ENCODE measurements around the gene PDE4D.
A peak's percentile ranks its signal among the peaks of the same experiment; 100 is the strongest.

Gene PDE4D

GRCh38 chr5:59182760-59183159 lies 710.8 kb downstream of the PDE4D start:
- no peak for DNase-seq (ENCODE audit: low read depth)
- no peak overlapping the region for H3K4me3 ChIP-seq (ENCODE audit: control insufficient read depth, low read depth, low read length)
- no peak for TF ChIP-seq CTCF (conservative IDR thresholded peaks at IDR 0.05; ENCODE audit: control insufficient read depth, insufficient read depth, low read depth, low read length)

- no peak for TF ChIP-seq CTCF (conservative IDR thresholded peaks at IDR 0.05; ENCODE audit: control insufficient read depth, insufficient read depth, low read depth, low read length)
- H3K4me3 ChIP-seq (ENCODE audit: control insufficient read depth, low read depth, low read length), result no peak overlapping the region
These were observed 713.0 kb downstream of the PDE4D start for GRCh38 chr5:59180515-59180914.

GRCh38 chr5:59179704-59180103 lies 713.8 kb downstream of the PDE4D start:
- TF ChIP-seq CTCF (conservative IDR thresholded peaks at IDR 0.05; ENCODE audit: control insufficient read depth, insufficient read depth, low read depth, low read length), result no peak
- no peak overlapping the region for H3K4me3 ChIP-seq (ENCODE audit: control insufficient read depth, low read depth, low read length)
- no peak for DNase-seq (ENCODE audit: low read depth)

More at GRCh38 chr5:59180515-59180914, 713.0 kb downstream of the PDE4D start:
- no peak for DNase-seq (ENCODE audit: low read depth)

- TF ChIP-seq CTCF (conservative IDR thresholded peaks at IDR 0.05; ENCODE audit: control insufficient read depth, insufficient read depth, low read depth, low read length), result no peak
- no peak for DNase-seq (ENCODE audit: low read depth)
- no peak overlapping the region for H3K4me3 ChIP-seq (ENCODE audit: control insufficient read depth, low read depth, low read length)
These were observed 715.0 kb downstream of the PDE4D start for GRCh38 chr5:59178482-59178881.

- no peak for TF ChIP-seq CTCF (conservative IDR thresholded peaks at IDR 0.05; ENCODE audit: control insufficient read depth, insufficient read depth, low read depth, low read length)
- H3K4me3 ChIP-seq (ENCODE audit: control insufficient read depth, low read depth, low read length), result no peak overlapping the region
- no peak for DNase-seq (ENCODE audit: low read depth)
These were observed 715.5 kb downstream of the PDE4D start for GRCh38 chr5:59178071-59178470.

- DNase-seq (ENCODE audit: low read depth), result no peak
- no peak overlapping the region for H3K4me3 ChIP-seq (ENCODE audit: control insufficient read depth, low read depth, low read length)
- no peak for TF ChIP-seq CTCF (conservative IDR thresholded peaks at IDR 0.05; ENCODE audit: control insufficient read depth, insufficient read depth, low read depth, low read length)
These were observed 715.9 kb downstream of the PDE4D start for GRCh38 chr5:59177644-59178043.

GRCh38 chr5:59174248-59174844 lies 719.2 kb downstream of the PDE4D start:
- H3K4me3 ChIP-seq (ENCODE audit: control insufficient read depth, low read depth, low read length), result no peak overlapping the region
- TF ChIP-seq CTCF (conservative IDR thresholded peaks at IDR 0.05; ENCODE audit: control insufficient read depth, insufficient read depth, low read depth, low read length), result peak; percentile 97
- DNase-seq (ENCODE audit: low read depth), result peak; percentile 89
